ENCODE data around the gene RGS19.
A peak's percentile ranks its signal among the peaks of the same experiment; 100 is the strongest.

The RGS19 gene

DNA sequence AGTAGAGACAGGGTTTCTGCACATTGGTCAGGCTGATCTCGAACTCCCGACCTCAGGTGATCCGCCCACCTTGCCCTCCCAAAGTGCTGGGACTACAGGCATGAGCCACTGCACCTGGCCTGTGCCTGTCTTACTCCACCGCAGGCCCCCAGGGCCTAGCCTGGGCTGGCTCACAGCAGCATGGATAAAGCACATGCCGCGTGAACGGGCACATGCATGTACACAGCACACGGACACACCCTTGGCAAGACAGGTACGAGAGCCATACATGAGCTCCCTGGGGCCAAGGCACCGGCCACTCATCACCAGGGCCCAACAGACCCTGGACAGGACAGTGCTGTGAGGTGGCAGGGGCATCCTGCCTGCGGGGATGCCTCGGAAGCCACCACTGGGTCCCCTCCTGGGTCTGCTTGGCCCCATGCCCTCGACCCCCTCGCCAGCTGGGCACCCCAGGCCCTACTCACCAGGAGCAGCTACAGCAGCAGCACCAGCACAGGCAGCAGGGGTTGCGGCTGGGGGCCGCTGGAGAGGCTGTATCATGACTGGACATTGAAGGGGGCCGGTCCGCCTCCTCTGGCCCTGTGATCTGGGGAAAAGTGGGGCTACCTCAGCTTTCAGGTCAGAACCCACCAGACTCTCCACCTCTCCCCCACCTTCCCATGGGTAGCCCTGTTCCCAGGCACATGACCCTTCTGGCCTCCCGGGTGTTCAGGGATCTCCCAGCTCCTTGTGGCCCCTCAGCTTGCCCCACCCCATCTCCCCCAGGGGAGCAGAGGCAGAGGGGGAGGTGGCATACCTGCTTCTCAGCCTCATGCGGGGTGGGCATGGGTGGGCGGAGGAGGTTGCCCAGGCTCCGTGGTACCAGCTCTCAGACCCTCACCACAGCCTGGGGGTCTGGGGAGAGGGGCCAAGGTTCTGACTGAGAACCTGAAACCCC, 3.0 kb downstream of the RGS19 start:
- DNase-seq: no peak

DNA sequence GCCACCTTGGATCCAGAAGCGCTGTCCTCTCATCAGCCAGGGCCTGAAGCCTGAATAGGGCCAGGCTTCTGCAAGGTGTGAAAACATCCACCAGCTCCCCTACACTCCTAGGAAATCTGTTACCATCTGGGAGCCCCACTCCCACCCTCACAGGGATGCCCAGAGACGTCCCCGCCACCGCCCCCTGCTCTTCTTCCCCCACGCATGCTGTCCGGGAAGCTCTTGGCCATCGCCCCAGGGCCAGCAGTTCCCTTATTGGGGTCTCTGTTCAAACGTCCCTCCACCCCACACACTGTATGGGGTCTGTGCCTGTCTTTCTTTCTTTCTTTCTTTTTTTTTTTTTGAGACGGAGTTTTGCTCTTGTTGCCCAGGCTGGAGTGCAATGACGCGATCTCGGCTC, 3.8 kb downstream of the RGS19 start:
- DNase-seq: no peak

DNA sequence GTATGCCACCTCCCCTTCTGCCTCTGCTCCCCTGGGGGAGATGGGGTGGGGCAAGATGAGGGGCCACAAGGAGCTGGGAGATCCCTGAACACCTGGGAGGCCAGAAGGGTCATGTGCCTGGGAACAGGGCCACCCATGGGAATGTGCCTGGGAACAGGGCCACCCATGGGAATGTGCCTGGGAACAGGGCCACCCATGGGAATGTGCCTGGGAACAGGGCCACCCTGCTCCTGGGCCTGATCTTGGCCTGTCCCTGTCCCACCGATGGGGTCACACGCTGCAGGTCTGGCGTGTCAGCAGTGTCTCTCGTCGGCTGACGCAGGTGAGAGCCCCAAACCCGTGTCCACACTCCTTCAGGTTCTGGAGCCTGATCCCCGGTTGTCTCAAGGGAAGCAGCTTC, 4.4 kb downstream of the RGS19 start:
- no peak for DNase-seq

DNA sequence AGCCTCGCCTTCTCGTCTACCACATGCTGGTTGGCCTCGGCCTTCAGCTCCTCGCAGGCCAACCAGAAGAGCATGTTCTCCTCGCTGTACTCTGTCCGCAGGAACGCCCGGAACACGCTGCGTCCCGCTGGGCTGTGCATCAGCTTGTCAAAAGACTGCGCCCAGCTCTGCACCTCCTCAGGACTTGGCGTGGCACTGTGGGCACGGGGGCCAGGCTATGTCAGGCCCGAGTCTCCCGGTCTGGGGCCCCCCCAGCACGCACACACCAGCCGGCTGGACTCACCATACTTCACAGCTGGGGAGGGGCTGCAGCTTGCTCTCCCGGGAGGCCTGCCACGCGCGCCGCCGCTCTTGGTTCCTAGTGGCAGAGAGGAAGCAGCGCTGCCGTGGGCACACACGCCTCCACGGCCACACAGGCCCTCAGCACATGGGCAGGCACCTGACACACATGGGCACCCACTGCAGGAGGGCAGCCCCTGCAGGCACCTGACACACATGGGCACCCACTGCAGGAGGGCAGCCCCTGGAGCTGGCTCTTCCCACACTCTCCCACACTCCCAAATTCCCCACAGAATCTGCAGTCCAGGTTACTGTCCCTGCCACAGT, 5.0 kb downstream of the RGS19 start:
- no peak for DNase-seq

DNA sequence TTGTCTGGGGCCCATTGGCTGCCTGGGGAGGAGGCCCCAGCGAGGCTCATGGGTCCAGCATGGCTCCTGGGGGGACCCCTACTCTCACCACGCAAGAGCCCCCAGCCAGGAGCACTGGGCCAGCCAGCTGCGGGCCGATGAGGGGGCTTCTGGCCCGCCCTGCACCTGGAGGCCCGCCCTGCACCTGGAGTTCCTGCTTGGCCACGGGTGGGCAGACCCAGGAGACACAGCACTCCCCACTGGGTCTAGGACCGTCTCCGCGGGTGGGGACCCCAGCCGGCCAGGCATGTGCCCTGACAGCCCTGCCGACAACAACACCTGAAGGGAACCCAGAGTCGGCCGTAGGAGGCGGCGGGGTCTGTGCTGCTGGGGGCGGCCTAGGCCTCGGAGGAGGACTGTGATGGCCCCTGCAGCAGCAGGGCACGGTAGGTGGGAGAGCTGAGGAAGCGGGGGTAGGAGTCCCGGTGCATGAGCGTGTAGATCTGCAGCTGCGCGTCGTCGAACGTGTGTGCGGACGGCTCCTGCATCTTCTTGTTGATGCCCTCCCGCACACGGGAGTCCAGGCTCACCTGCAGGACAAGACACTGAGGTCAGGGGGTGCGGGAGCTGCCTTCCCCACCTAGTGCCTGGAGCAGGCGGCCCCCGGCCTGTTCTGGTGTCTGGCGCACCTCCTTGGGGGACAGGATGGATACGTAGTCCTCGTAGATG, 5.7 kb downstream of the RGS19 start:
- DNase-seq: no peak

DNA sequence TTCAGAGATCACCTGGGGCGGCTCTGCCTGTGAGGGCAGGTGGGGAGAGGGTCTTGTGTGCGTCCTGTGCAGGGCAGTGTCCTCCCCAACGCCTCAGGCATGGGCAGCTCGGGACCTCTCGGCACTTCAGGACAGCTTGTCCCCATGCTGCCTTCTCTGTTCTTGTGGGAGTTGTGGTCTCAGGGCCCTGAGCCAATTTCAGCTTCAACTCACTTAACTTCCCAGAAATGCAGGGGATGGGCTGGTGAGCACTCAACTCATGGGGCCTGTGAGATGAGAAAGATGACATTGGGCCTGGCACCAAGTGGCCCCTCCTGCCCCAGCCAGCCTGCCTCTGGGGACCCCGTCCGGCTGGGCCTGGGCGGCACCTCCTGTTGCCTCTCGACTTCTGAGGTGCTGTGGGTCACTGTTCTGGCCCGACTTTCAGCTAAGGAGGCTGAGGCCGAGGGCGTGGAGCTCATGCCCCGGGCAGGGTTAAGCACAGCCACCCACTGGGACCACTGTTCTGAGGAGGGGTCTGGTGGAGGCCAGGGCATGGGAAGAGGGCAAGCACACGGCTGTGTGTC, 6.7 kb downstream of the RGS19 start:
- no peak for DNase-seq

DNA sequence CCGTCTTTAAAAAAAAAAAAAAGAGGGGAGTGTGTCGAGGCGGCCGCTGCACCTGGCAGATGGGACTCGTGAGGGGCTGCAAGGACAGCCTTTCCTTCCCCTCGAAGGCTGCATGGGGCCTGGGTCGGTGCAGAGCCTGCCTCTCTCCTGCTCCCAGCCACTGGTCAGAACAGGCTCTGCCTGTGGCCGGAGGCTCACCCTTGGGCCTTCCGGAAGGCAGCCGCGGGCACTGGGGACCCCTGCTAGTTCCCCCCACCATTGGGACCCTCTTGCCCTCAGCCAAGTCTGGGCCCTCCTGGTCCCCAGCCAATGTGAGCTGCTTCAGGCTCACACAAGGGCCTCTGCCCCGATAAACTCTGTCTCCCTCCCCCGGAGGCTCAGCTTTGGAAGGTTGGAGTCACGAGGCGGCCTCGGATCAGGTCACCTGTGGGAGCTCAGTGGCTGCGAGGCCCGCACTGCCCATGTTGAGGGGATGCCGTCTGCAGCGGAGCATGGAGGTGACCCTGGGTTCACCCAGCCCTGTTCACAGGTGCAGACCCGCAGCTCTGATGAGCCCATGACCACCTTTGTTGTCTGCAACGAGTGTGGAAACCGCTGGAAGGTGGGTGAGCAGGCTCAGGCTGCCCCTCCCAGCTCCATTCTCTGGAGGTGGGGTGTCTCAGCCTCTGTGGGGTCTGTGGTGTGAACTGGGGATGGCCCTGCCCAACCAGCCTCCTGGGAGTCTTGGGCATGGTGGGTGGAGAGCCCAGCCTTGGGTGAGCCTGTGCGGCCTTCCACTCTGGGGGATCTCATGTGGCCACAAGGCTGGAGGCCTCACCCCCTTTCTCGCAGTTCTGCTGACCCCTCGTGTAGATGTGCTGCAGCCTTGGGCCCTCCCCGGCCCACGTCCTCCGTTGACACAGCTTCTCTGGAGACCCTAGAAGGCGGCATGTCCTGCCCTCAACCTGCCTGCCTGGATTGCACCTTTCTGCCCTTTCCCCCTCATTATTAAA, 7.7 kb downstream of the RGS19 start:
- no peak for DNase-seq

DNA sequence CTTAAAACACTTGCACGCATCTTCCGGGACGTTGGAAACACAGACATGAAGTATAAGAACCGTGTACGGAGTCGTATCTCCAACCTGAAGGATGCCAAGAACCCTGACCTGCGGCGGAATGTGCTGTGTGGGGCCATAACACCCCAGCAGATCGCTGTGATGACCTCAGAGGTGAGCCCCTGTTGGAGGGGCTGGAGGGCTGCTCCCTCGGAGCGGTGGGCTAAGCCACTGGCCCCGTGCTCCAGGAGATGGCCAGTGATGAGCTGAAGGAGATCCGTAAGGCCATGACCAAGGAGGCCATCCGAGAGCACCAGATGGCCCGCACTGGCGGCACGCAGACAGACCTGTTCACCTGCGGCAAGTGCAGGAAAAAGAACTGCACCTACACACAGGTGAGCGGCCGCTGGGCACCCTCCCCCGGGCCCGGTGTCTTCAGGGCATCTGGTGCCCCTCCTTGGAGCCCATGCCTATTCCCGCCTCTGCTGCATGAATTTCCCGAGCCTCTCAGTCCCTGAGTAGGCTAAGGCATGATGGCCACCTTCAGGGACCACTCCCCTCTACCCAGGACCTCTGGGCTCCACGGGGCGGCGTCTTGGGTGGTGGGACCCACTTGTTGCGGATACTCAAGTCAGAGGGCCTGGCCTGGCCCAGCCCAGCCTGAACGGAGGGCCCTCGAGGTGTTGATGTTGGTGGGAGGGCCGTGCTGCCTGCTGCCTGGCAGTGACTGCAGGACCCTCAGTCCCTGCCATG, 8.9 kb downstream of the RGS19 start:
- no peak for DNase-seq

DNA sequence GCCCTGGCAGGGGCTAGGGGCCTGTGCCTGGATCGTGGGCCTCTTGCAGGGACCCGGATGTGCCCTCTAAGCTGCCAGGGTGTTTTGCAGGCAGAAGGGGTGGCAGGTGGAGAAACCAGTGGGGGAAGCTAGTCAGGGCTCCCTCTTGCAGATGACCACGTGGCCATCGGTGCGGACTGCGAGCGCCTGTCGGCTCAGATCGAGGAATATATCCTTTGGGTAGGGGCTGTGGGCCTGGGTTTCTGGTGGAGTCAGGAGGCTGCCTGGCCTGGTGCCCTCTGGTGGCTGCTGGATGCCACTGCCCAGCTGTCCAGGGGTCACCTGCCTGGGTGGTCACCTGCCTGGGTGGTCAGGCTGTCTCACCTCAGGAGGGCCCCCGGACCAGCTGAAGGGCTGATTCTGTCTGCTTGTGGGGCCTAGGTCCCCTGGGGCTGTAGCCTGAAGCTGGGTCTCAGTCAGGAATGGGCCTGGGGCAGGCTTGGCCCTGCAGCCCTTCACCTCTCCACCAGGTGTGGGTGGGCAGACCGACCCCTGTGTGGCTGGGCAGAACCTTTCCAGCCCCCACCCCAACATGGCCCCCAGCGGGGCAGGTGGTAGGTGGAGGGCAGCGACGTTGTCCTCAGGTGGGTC, 9.6 kb downstream of the RGS19 start:
- no peak for DNase-seq

DNA sequence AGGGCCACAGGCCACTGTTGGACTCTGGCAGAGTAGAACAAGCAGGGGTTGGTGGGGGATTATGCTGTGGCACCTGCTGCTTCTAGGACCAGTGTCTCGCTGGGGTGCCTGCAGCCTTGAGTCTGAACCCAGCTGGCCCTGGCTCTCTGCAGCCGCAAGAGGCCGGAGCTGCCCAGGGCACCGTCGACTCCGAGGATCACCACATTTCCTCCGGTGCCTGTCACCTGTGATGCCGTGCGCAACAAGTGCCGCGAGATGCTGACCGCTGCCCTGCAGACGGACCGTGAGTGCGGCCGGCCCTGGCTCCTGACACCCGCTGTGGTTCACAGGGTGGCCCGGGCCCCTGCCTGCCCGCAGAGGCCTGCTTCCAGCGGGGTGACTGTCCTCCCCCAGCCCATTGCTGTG, 10.1 kb downstream of the RGS19 start:
- no peak for DNase-seq

DNA sequence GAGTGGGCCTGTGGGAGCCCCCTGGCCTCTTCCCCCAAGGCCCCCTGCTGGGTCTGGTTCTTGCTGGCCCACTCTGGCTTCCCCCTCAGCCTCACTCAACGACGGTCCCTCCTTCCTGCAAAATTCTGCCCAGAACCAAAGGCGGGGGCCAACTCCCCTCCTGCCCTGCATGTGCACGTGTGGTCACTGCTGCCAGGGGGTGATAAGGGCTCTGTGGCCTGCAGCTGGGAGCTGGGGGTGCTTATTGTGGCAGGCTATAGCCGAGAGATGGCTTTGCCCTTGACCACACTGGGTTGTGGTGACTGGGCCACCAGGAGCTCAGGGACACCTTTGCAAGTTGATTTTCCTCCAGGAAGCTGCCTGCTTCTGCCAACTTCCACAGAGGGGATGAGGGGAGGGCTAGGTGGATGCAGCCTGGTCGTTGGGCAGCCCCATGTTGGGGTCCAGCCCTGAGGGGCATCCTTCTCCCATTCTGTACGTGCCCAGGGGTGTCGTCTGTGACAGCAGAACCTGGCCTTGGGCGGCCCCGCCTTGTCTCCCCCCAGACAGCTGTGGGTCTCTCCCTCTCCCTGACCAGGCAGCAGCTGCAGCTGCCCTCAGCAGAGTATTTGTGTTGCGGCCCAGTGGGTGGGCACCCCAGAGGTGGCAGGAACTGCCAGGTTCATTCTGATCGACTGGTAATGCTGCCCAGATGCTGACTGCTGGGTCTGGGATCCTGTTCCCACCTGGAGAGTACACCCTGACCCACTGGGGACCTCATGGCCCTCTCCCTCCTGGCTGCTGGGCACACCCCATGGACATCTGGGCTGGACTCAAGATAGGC, 10.7 kb downstream of the RGS19 start:
- no peak for DNase-seq

DNA sequence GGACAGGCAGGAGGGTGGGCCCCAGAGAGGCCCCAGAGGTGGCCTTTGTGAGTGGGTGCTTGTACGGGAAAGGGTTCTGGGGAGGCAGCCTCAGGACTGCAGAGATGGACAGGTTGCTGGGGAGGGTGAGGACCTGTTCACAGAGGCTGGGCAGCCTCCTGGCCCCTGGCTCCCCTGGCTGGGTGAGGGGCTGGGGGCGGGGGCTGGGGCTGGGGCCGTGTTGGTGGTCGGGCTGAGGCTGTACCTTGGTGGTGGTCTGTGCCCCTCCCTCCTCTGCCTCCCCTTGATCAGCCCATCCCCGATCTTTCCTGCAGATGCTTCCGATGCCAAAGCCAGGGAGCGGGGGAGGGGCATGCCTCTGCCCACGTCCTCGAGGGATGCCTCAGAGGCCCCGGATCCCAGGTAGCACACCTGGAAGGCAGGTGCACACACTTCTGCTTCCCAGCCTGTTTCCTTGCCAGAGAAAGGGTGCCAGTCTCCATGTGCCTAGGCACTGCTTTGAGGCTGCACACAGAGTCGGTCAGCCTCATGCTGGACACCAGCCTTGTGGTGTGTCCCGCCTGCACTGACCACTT, 11.5 kb downstream of the RGS19 start:
- no peak for DNase-seq

DNA sequence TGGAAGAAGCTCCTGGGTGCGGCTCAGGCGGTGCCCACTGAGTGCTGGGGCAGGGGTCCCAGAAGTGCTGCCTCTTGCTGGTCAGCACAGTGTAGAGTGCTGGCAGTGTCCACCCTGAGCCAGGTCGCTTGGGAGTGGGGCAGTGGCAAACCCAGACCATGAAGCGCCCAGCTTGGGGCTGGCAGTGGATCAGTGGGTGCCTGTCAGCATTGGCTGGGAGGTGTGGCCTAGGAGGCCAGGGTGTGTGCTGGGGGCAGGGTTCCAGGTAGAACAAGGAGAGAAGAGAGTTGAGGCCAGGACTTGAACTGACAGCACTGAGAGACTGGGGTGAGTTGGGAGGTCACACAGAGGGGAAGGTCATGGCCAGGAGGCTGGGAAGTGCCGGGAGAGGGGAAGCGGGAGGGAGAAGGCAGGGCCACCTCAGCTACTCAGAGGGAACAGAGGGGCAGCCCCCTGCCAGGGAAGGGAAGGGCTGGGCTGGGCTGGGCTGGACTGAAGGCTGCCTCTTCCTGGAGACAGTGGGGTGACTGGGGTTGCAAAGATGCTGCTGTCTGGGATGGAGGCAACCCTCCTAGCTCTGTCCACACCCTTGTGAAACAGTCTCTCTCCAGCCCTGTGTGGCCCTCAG, 12.2 kb downstream of the RGS19 start:
- DNase-seq: no peak

DNA sequence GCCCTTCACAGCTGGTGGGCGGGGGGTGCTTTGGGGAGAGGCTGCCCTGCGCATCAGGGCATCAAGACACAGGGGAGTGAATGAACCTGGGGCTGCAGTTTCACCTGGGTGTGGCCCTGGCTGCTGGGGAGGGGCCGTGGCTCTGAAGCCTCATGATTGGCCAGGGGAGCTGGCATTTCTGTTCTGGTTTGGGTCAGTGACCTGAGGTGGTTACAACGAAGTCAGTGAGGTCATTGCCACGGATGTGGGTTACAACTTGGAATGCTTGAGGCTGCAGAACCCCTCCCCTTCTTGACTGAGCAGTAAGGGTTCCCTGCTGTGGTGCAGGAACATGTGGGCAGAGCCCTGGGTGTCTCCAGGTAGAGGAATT, 13.4 kb downstream of the RGS19 start:
- peak; percentile 63 for DNase-seq

DNA sequence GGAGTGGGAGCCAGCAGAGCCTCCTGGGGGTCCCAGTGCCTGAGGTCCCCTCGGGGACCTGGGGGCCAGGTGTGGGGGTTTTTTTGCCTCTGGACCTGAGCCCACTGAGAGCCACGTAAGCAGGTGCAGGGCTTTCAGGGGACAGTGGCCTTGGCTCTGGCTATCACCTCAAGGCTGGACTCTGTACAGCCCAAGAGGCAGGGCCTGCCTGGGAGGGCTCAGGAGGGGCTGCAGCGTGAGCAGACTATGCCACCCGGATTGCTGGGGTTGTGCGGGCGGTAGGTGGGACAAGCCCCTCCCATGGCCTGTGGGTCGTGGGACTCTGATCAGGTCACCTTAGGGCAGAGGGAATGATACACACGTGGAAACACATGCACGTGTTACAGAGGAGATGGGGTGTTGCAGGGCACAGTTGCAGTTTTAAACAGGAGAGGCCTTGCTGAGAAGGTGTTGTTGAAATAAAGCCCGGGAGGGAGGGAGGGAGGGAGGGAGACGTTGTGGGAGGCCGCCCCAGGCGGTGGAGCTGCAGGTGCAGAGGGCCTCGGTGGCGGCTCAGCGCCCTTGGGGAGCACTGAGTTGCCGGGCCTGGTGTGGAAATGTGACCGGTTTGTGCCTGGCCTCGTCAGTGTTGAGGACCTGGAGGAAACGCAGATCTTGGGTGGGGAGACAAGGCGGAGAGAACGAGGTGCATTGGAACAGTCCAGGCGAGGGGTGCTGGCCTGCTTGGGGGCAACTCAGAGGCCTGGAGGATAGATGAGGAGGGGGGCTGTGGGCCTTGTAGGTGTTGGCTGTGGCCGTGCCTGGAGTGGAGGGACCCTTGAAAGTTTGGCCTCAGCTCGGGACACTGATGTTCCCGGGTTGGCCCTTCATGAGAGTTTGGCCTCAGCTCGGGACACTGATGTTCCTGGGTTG, 14.0 kb downstream of the RGS19 start:
- no peak for DNase-seq

DNA sequence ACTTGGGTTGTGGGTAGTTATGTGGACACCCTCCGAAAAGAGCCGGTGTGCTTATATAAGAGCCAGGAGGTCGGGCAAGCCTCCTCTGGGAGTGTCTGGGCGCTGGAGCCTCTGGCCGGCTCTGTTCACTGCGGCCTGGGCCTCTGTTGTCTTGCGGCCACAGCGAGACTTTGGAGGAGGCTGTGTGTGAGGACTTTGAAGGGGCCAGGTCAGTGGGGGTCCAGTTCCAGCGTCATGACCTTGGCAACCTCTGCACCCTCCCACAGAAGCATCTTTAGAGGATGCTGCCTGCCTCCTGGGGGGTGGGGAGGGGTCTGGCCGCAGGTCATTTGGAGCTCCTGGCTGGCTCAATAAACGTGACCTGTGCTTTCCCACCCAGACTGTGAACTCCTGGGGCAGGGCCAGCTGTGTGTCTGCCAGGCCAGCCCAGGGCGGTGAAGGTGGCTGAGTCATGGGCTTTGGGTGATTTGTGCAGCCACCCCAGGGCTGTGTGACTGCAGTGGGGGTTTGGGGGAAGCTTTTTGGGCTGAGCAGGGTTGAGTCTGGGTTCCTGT, 15.1 kb downstream of the RGS19 start:
- peak; percentile 55 for DNase-seq

DNA sequence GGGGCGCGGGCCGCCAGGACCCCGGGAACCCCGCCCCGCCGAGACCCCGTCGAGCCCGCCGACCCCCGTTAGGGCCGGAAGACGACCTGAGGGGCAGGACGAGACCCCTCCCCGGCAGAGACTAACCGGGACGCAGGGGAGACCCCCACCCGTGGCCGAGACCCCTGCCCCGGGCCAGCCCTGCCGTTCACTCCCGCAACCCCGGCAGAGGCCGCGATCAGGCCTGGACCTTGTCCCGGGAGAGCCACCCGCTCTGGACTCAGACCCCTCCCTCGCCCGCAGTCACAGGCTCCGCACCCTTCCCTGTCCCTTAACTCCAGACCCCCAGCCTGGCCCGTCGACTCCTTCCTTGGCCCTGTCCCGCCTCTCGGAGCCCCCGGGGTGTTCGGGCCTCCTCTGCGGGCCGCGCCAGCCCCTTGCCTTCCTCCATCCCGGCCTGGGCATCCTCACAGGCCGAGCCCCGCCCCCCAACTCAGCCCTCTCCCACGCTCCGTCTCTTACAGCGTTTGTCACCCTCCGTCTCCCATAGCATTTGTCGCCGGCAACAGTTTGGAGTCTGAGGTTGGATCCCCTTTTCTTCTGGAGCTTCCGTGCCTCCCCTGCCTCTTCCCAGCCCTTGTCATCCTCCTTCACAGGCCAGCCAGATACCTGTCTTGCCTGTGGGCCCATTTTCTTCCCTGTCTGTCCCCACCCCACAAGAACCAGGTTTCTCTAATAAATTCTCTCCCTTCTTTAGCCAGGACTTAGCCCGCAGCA, 15.8 kb downstream of the RGS19 start:
- DNase-seq: no peak

All from fibroblast of skin of right biceps (primary cell).